Glutamatergic neuron (in vitro differentiated cells): Measurements from ENCODE around the gene FAM110D. TPM values are rescaled to one million over a fixed set of nuclear protein-coding genes. Genes with fewer than 3 reads are reported as not detected.

Experiments
- DNase-seq: peaks from one replicate; pipeline ENCODE4 v3.0.0; 2022
- H3K27ac Mint-ChIP-seq: one replicate; pipeline ENCODE4 v1.8.0; 2020; ENCODE audit warnings: mild to moderate bottlenecking, mixed read lengths, inconsistent platforms; ENCODE audit not compliant: unreplicated experiment
- H3K27me3 Mint-ChIP-seq: one replicate; pipeline ENCODE4 v1.8.0; 2020; ENCODE audit warnings: mild to moderate bottlenecking, moderate library complexity, mixed read lengths, inconsistent platforms; ENCODE audit not compliant: unreplicated experiment
- H3K36me3 Mint-ChIP-seq: one replicate; pipeline ENCODE4 v1.8.0; 2020; ENCODE audit warnings: mild to moderate bottlenecking, mixed read lengths, inconsistent platforms; ENCODE audit not compliant: unreplicated experiment
- H3K4me1 Mint-ChIP-seq: one replicate; pipeline ENCODE4 v1.8.0; 2020; ENCODE audit warnings: mild to moderate bottlenecking, low read depth, mixed read lengths, inconsistent platforms; ENCODE audit not compliant: unreplicated experiment
- H3K4me3 Mint-ChIP-seq: one replicate; pipeline ENCODE4 v1.8.0; 2020; ENCODE audit warnings: mild to moderate bottlenecking, mixed read lengths, inconsistent platforms; ENCODE audit not compliant: unreplicated experiment
- H3K9me3 Mint-ChIP-seq: one replicate; pipeline ENCODE4 v1.8.0; 2020; ENCODE audit warnings: mild to moderate bottlenecking, moderate library complexity, mixed read lengths, inconsistent platforms; ENCODE audit not compliant: unreplicated experiment
- total RNA-seq: library from RNA; stranded (reverse); fragmentation: NEBNext Ultra II Directional; extraction: Animal tissue kit (Norgen Biotek cat#: 25700); gene quantifications from one replicate; pipeline ENCODE4 v1.2.1, GENCODE V29; 2021; ENCODE audit not compliant: unreplicated experiment
- TF ChIP-seq, protein P1 (sequence below): fragments of 200-600 bp; sonication (generic); IDR thresholded peaks from one replicate; pipeline ENCODE4 v1.5.0; 2021; ENCODE audit not compliant: partially characterized antibody, unreplicated experiment

Gene FAM110D
- total RNA-seq, 1 donor from 2014 or later, result 0.25 TPM

DNA sequence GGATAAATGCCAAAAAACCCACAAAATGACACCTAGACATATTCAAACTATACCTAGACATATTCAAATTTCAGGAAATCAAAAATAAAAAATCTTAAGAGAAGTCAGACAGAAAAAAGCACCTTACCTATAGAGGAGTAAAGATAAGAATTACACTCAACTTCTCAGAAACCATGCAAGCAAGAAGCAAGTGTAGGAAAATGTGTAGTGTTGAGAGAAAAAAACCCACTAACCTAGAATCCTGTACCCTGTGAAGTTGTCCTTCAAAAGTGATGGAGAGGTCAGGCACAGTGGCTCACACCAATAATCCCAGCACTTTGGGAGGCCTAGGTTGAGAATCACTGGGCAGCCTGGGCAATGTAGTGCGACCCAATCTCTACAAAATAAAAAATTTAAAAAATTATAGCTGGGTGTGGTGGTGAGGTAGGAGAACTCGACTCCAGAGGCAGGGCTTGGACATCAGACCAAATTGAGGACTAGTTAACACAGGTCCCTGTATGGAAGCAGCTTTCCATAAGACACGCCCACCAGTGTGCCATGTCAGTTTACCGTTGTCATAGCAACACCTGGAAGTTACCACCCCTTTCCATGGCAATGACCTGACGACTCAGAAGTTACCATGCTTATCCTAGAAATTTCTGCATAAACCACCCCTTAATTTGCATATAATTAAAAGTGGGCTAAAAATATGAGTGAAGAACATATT is 26.6 kb upstream of the FAM110D start:
- Mint-ChIP-seq H3K27ac (no peak overlapping the region), H3K9me3 (peaks cover 5% of the 10 kb centered on the region), H3K36me3 (no peaks in the 10 kb centered on the region), H3K27me3 (no peaks in the 10 kb centered on the region), H3K4me3 (no peak overlapping the region), H3K4me1 (peaks cover 6% of the 10 kb centered on the region)
- TF ChIP-seq, protein P1, sequence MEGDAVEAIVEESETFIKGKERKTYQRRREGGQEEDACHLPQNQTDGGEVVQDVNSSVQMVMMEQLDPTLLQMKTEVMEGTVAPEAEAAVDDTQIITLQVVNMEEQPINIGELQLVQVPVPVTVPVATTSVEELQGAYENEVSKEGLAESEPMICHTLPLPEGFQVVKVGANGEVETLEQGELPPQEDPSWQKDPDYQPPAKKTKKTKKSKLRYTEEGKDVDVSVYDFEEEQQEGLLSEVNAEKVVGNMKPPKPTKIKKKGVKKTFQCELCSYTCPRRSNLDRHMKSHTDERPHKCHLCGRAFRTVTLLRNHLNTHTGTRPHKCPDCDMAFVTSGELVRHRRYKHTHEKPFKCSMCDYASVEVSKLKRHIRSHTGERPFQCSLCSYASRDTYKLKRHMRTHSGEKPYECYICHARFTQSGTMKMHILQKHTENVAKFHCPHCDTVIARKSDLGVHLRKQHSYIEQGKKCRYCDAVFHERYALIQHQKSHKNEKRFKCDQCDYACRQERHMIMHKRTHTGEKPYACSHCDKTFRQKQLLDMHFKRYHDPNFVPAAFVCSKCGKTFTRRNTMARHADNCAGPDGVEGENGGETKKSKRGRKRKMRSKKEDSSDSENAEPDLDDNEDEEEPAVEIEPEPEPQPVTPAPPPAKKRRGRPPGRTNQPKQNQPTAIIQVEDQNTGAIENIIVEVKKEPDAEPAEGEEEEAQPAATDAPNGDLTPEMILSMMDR, result no peak
- no peak for DNase-seq

DNA sequence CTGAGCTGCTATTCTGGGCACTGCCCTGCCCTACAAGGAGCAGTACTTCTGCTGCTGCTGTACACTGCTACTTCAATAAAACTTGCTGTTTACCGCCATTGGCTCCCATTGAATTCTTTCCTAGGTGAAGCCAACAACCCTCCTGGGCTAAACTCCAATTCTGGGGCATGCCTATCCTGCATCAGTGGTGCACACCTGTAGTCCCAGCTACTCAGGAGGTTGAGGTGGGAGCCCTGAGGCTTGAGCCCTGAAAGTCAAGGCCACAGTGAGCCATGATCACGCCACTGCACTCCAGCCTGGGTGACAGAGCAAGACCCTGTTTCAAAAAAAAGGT is 26.1 kb upstream of the FAM110D start:
- no peak overlapping the region for H3K27ac Mint-ChIP-seq
- H3K27me3 Mint-ChIP-seq, result peaks cover 2% of the 10 kb centered on the region
- DNase-seq, result no peak
- H3K9me3 Mint-ChIP-seq, result peaks cover 5% of the 10 kb centered on the region
- H3K4me1 Mint-ChIP-seq, result peaks cover 4% of the 10 kb centered on the region
- no peaks in the 10 kb centered on the region for H3K36me3 Mint-ChIP-seq
- TF ChIP-seq, protein P1, result no peak
- no peak overlapping the region for H3K4me3 Mint-ChIP-seq

DNA sequence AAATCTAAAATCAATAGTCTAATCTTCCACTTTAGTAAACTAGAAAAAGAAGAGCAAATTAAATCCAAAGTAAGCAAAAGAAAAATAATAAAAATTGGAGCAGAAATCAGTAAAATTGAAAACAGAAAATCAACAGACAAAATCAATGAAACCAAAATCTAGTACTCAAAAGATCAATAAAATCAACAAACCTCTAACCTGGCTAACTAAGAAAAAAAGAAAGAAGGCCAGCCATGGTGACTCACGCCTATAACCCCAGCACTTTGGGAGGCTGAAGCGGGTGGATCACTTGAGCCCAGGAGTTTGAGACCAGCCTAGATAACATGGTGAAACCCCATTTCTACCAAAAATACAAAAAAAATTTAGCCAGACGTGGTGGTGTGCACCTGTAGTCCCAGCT is 24.4 kb upstream of the FAM110D start:
- Mint-ChIP-seq H3K27me3 (peaks cover 3% of the 10 kb centered on the region), H3K36me3 (no peaks in the 10 kb centered on the region), H3K4me3 (no peak overlapping the region), H3K4me1 (no peaks in the 10 kb centered on the region), H3K27ac (no peak overlapping the region), H3K9me3 (peaks cover 5% of the 10 kb centered on the region)
- DNase-seq, result no peak
- TF ChIP-seq, protein P1, result no peak

DNA sequence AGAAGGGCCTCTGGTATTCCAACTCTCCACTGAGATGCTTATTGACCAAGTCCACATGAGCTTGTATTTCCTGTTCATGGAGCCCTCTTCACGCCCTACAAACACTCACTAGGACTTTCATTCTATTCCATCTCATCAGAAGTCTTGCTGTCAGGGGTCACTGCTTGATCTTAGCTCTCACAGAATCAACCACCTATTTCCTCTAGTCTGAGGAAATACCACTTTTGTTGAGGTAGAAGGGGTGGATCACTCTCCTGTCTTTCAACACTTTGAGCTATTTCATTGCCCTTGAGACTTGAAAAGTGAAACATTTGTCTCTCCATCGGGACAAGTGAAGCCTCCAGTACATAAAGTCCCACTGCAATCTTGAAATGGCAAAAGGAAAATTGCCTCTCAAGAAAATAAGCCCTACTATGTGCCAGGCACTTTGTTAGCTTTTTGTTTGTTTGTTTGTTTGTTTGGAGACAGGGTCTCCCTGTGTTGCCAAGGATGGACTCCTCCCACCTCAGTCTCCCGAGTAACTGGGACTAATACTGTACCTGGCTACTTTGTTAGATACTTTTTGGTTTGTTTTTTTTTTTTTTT is 19.8 kb upstream of the FAM110D start:
- Mint-ChIP-seq H3K27ac (no peak overlapping the region), H3K36me3 (no peaks in the 10 kb centered on the region), H3K9me3 (peaks cover 3% of the 10 kb centered on the region), H3K27me3 (peaks cover 6% of the 10 kb centered on the region), H3K4me3 (no peak overlapping the region), H3K4me1 (no peaks in the 10 kb centered on the region)
- DNase-seq, result no peak
- TF ChIP-seq, protein P1, result no peak

DNA sequence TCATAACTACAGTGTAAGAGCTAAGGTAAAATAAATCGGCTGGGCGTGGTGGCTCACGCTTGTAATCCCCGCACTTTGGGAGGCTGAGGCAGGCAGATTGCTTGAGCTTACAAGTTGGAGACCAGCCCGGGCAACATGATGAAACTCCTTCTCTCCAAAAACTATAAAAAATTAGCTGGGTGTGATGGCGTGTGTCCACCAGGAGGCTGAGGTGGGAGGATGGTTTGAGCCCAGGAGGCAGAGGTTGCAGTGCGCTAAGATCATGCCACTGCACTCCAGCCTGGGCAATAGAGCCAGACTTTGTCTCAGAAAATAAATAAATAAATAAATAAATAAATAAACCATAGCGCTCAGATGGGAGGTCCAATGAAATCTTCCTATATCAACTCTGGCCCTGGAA is 16.7 kb upstream of the FAM110D start:
- Mint-ChIP-seq H3K36me3 (no peaks in the 10 kb centered on the region), H3K4me3 (no peak overlapping the region), H3K27me3 (peaks cover 6% of the 10 kb centered on the region), H3K9me3 (no peaks in the 10 kb centered on the region), H3K27ac (no peak overlapping the region), H3K4me1 (no peaks in the 10 kb centered on the region)
- TF ChIP-seq, protein P1, result peak; percentile 37
- DNase-seq, result no peak
